Astrocyte (in vitro differentiated cells and primary cell): ENCODE measurements around the gene ADORA1.

Experiments used
- EZH2 ChIP-seq: IDR thresholded peaks from 2 replicates; pipeline ENCODE4 v1.6.1; 2012; ENCODE audit warnings: mild to moderate bottlenecking, low read length, inconsistent platforms; ENCODE audit not compliant: insufficient read depth
- TF ChIP-seq, protein P1 (sequence below): IDR thresholded peaks from 2 replicates; pipeline ENCODE4 v1.5.1; 2011; ENCODE audit warnings: low read depth, mild to moderate bottlenecking, inconsistent platforms, low read length, moderate library complexity; ENCODE audit not compliant: insufficient read depth

GRCh38 chr1:203091761-203092330 lies 35.7 kb upstream of the ADORA1 start:
- TF ChIP-seq, protein P1, sequence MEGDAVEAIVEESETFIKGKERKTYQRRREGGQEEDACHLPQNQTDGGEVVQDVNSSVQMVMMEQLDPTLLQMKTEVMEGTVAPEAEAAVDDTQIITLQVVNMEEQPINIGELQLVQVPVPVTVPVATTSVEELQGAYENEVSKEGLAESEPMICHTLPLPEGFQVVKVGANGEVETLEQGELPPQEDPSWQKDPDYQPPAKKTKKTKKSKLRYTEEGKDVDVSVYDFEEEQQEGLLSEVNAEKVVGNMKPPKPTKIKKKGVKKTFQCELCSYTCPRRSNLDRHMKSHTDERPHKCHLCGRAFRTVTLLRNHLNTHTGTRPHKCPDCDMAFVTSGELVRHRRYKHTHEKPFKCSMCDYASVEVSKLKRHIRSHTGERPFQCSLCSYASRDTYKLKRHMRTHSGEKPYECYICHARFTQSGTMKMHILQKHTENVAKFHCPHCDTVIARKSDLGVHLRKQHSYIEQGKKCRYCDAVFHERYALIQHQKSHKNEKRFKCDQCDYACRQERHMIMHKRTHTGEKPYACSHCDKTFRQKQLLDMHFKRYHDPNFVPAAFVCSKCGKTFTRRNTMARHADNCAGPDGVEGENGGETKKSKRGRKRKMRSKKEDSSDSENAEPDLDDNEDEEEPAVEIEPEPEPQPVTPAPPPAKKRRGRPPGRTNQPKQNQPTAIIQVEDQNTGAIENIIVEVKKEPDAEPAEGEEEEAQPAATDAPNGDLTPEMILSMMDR, result no peak
- TF ChIP-seq EZH2, result no peak
